Subcutaneous adipose tissue (tissue), 4 donors: ENCODE results near the gene PLA2G10. TPM values are rescaled to one million over a fixed set of nuclear protein-coding genes. Genes with fewer than 3 reads are reported as not detected.

Source experiments
- small RNA-seq: library from RNA; depleted of rRNA; stranded (forward); fragments of <200 nt; gene quantifications from one replicate; pipeline ENCODE3, GENCODE V24; 2016
- total RNA-seq, 4 donors: library from RNA; depleted of rRNA; stranded (reverse); fragments of >200 nt; gene quantifications; one replicate each; pipeline ENCODE4 v1.1.0, GENCODE V29; 2016
- TF ChIP-seq, protein P1 (sequence below): fragments of 450-650 bp; IDR thresholded peaks from one replicate; pipeline ENCODE4 v1.5.1; 2016; ENCODE audit warnings: low read depth, mild to moderate bottlenecking, control low read depth, antibody characterized with exemption, moderate library complexity

PLA2G10 gene
- total RNA-seq, 4 donors from 2014 or later: 2.4 TPM; not detected in 3

DNA sequence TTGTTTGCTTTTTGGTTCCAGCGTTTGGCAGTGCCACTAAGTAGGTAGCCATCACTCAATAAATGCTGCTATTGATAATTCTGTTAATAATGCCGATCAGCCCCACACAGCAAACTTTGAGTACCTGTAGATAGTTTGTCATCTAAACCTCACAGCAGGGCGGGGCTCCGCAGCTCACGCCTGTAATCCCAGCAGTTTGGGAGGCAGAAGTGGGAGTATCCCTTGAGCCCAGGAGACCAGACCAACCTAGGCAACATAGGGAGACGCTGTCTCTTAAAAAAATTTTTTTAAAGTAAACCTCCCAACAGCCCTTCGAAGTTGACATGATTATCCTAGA is 59.8 kb downstream of the PLA2G10 start:
- TF ChIP-seq, protein P1, sequence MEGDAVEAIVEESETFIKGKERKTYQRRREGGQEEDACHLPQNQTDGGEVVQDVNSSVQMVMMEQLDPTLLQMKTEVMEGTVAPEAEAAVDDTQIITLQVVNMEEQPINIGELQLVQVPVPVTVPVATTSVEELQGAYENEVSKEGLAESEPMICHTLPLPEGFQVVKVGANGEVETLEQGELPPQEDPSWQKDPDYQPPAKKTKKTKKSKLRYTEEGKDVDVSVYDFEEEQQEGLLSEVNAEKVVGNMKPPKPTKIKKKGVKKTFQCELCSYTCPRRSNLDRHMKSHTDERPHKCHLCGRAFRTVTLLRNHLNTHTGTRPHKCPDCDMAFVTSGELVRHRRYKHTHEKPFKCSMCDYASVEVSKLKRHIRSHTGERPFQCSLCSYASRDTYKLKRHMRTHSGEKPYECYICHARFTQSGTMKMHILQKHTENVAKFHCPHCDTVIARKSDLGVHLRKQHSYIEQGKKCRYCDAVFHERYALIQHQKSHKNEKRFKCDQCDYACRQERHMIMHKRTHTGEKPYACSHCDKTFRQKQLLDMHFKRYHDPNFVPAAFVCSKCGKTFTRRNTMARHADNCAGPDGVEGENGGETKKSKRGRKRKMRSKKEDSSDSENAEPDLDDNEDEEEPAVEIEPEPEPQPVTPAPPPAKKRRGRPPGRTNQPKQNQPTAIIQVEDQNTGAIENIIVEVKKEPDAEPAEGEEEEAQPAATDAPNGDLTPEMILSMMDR: no peak

DNA sequence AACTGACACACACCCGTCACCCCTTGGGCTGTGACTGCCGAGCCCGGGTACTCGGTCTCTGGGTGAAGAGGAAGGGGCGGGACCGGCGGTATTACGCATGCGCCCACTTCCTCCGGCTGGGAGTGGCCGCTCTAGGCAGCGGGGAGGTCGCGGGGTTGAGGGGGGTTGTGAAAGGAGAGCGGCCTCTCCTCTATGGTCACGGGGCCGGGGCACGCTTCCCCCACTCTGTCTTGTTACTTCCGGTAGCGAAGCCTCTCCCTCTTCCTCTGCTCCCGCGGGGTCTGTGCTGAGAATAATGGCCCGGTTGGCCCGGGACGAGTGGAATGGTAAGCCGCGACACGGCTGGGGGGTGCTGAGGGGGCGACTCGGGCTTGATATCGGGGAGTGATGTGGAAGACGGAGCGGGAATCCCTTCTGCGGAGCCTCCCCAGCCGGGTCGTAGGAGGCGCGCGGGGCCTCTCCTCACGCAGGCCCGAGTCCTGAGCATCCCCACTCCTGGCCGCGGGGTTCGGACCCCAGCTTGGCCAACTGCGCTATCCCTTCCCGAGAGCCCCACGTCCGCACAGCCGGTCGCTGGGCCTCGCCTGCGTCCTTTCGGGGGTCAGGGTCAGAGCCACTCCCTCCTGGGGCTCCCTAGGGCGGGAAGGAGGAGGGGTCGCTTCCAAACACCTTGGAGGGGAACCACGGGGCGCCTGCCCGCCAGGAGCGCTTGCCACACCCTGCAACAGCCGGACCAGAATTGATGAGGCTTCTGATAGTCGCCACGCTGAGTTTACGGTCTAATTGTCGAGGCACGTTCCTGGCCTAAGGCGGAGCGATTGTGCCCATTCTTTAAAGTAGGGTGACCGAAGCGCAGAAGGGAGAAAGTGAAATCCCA is 61.2 kb downstream of the PLA2G10 start, which contains the start of gene BFAR:
TSS of gene BFAR (plus strand) at position 259 of the 877 bp plus-strand sequence. CDS start 11,396 bp downstream, outside the sequence.
- TF ChIP-seq, protein P1: no peak

DNA sequence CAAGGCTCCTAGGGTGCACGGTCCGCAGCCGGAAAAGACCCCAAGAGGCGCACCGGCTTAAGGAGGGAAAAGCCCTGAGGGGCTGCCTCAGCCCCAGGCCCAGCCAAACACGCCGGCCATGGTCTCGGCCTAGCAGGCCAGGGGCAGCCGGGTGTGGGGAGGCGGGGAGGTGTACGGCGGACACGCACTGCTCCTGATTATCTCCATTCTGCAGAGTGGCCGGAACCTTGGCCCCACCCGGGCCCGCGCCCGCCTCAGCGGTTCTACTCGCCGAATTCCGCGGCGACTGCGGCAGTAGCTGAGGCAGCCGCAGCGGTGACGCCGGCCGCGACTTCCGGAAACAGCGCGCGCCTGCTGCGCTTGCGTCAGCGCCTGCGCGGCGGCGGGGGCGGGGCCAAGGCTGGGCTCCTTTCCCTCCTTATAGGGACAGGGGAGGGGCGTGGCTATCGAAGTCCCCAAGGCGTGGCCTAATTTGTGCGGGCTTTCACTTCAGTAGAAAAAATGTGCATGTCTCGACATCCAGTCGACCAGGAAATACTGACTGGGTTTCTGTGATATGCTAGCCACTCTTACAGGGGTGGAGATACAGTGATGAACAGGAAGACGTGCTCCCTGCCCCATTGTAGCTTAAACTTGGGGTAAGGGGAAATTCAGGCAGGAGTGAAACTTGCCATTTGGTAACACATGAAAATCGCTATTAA is 64.0 kb downstream of the PLA2G10 start, which contains the start of gene PARN:
TSS of gene PARN (minus strand) at position 342 of the 701 bp plus-strand sequence. CDS start at position 207, 135 bp downstream.
- TF ChIP-seq, protein P1: no peak

- TF ChIP-seq, protein P1: no peak
Measured at GRCh38 chr16:14629612-14629918, 64.5 kb downstream of the PLA2G10 start.

GRCh38 chr16:14628806-14629611 is 65.1 kb downstream of the PLA2G10 start:
- TF ChIP-seq, protein P1: no peak

DNA sequence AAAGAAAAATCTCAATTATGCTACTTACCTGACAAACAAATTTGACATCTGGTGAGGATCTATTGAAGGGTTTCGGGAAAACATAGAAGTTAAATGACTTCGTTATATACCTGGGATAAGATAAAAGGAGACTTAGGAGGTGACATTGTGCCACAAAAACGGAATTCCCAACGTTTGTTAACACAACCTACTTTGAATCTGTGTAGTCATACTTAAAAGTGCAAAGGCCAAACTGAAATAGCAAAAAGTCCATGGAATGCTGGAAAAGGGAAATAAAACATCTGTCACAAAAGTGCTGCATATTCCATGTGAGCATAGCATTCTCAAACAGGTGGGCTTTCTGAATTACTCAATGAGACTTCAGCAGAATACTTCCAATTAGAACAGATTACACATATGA is 67.0 kb downstream of the PLA2G10 start:
- TF ChIP-seq, protein P1: no peak

Small RNAs within 50 kb of the gene (small RNA-seq; reads per million reads assigned to genes)
- not detected for gene RNU7-125P

Other genes with a start within 250 kb of the PLA2G10 start
- 10 to 100 TPM; 37.1 to 46.3 (median 39.9) TPM for gene PARN, start 64.0 kb downstream of the PLA2G10 start, total RNA-seq
- gene BFAR, start 61.4 kb downstream of the PLA2G10 start, total RNA-seq: 10 to 100 TPM; 66.5 to 81.4 (median 71.7) TPM
- gene NPIPA3, start 9.1 kb upstream of the PLA2G10 start, total RNA-seq: 1 to 10 TPM in 2 of 4 donors, not detected in 2; 1.5 to 3.1 TPM
- 1 to 10 TPM in 2 of 4 donors, not detected in 2; 2.6 to 3.1 TPM for gene NPIPA2, start 48.2 kb upstream of the PLA2G10 start, total RNA-seq
- gene NOMO1, start 139.4 kb upstream of the PLA2G10 start, total RNA-seq: 10 to 100 TPM; 36.2 to 65.2 (median 57.3) TPM
- 10 to 100 TPM; 63.4 to 77.2 (median 67.8) TPM for gene NPIPA1, start 243.1 kb upstream of the PLA2G10 start, total RNA-seq